Natural killer cell (primary cell): ENCODE measurements around the gene HSFX2. TPM values are rescaled to one million over a fixed set of nuclear protein-coding genes. Genes with fewer than 3 reads are reported as not detected.
A peak's percentile ranks its signal among the peaks of the same experiment; 100 is the strongest.
"Not testable (repeated sequence)": the region's sequence is repeated elsewhere in the genome, so short reads cannot be mapped to it uniquely, and the experiment has no call there.

Experiments
- ATAC-seq, 3 donors: fragments of 150-1000 bp in 2 of 3; fragments of 200-7000 bp in 1 of 3; cut with Tn5 transposase; 1 replicate in 1 of 3; 2 replicates in 2 of 3; pipeline ENCODE4 v1.10.0; 2021; ENCODE audit warnings: mild to moderate bottlenecking in 2 of 3, moderate library complexity in 2 of 3
- DNase-seq, 2 donors: peaks; one replicate each; pipeline versions ENCODE4 v3.0.0 to v3.0.0-alpha.2; 2013 to 2021; ENCODE audit warnings: mixed read lengths in 1 of 2
- H3K27ac ChIP-seq: one replicate; pipeline ENCODE4 v1.5.1; 2013; ENCODE audit warnings: mild to moderate bottlenecking, low read length
- H3K27me3 ChIP-seq: one replicate; pipeline ENCODE4 v1.6.1; 2013; ENCODE audit warnings: low read length; ENCODE audit not compliant: control insufficient read depth, insufficient read depth
- H3K36me3 ChIP-seq: one replicate; pipeline ENCODE4 v1.6.1; 2013; ENCODE audit warnings: low read length; ENCODE audit not compliant: control insufficient read depth, insufficient read depth
- H3K4me1 ChIP-seq: one replicate; pipeline ENCODE4 v1.6.1; 2013; ENCODE audit warnings: low read length; ENCODE audit not compliant: control insufficient read depth, insufficient read depth
- H3K4me3 ChIP-seq: one replicate; pipeline ENCODE4 v1.5.1; 2013; ENCODE audit warnings: low read length
- H3K9me3 ChIP-seq: one replicate; pipeline ENCODE4 v1.6.1; 2013; ENCODE audit warnings: low read length; ENCODE audit not compliant: control insufficient read depth, insufficient read depth
- H3K27ac Mint-ChIP-seq, 2 donors: one replicate each; pipeline ENCODE4 v1.8.0; 2022; ENCODE audit warnings: mild to moderate bottlenecking in 2 of 2, mixed read lengths in 2 of 2, moderate library complexity in 1 of 2
- H3K27me3 Mint-ChIP-seq, 2 donors: one replicate each; pipeline ENCODE4 v1.8.0; 2022; ENCODE audit warnings: low read depth in 2 of 2, mixed read lengths in 2 of 2
- H3K36me3 Mint-ChIP-seq: one replicate; pipeline ENCODE4 v1.8.0; 2022; ENCODE audit warnings: mixed read lengths
- H3K4me1 Mint-ChIP-seq, 2 donors: one replicate each; pipeline ENCODE4 v1.8.0; 2022; ENCODE audit warnings: mixed read lengths in 2 of 2
- H3K4me3 Mint-ChIP-seq: one replicate; pipeline ENCODE4 v1.8.0; 2022; ENCODE audit warnings: mild to moderate bottlenecking, moderate library complexity, mixed read lengths
- H3K9me3 Mint-ChIP-seq, 2 donors: one replicate each; pipeline ENCODE4 v1.8.0; 2022; ENCODE audit warnings: mixed read lengths in 2 of 2
- CTCF ChIP-seq: fragments of 200-600 bp; IDR thresholded peaks from one replicate; pipeline ENCODE4 v1.8.0; 2022; ENCODE audit warnings: antibody characterized with exemption
- WGBS: methylation state at CpG from one replicate; pipeline ENCODE4 v1.1.7; 2013; ENCODE audit warnings: missing lambda C conversion rate; ENCODE audit not compliant: insufficient coverage; 5-methylcytosine and 5-hydroxymethylcytosine counted together
- intact Hi-C: fragments of 100-400 bp; cut with micrococcal nuclease; formaldehyde crosslinking; loops from one replicate; pipeline ENCODE4 v1.14.2; 2022
- total RNA-seq, 4 donors: library from RNA; stranded (reverse); fragments of 120-200 nt in 1 of 4; gene quantifications; one replicate each; pipeline versions ENCODE4 v1.2.3 to v1.2.4, GENCODE V29; 2013 to 2022

The HSFX2 gene
- total RNA-seq, 3 donors from 2014 or later (not counting 1 experiment from before 2014, with no cell fraction given): 0.45 to 0.70 TPM; not detected in 1

GRCh38 chrX:149618871-149619270, 23.8 kb upstream of the HSFX2 start:
- Mint-ChIP-seq H3K27me3 (peaks cover 0 to 5% of the 10 kb centered on the region in 2 donors), H3K36me3 (no peaks in the 10 kb centered on the region), H3K4me1 (peaks cover 4 to 13% of the 10 kb centered on the region in 2 donors), H3K9me3 (no peaks in the 10 kb centered on the region), H3K27ac (no peak overlapping the region), H3K4me3 (no peak overlapping the region)
- no peak for TF ChIP-seq CTCF
- no peaks in the 10 kb centered on the region for H3K36me3 ChIP-seq
- ATAC-seq: no peak
- DNase-seq: no peak
- no peaks in the 10 kb centered on the region for H3K27me3 ChIP-seq
- no peak overlapping the region for H3K27ac ChIP-seq
- no peak overlapping the region for H3K4me3 ChIP-seq
- WGBS: no CpG with 5 or more reads among the region's 3 CpGs
- no peaks in the 10 kb centered on the region for H3K4me1 ChIP-seq
- intact Hi-C loops: no loop called here
- H3K9me3 ChIP-seq: no peaks in the 10 kb centered on the region

GRCh38 chrX:149611623-149612175, 16.6 kb upstream of the HSFX2 start:
- no peaks in the 10 kb centered on the region for H3K36me3 Mint-ChIP-seq
- intact Hi-C loops: no loop called here
- H3K4me1 Mint-ChIP-seq: peaks cover 13 to 16% of the 10 kb centered on the region in 2 donors
- no peak for TF ChIP-seq CTCF
- no peak for ATAC-seq
- H3K4me1 ChIP-seq: no peaks in the 10 kb centered on the region
- DNase-seq: no peak
- no peaks in the 10 kb centered on the region for H3K36me3 ChIP-seq
- no peak overlapping the region for H3K4me3 ChIP-seq
- H3K27ac ChIP-seq: no peak overlapping the region
- H3K9me3 Mint-ChIP-seq: no peaks in the 10 kb centered on the region
- no peaks in the 10 kb centered on the region for H3K27me3 ChIP-seq
- no CpG with 5 or more reads among the region's 1 CpG for WGBS
- H3K27me3 Mint-ChIP-seq: no peaks in the 10 kb centered on the region
- peak overlapping the region in 1 of 2 donors; percentile 73 for H3K27ac Mint-ChIP-seq
- H3K4me3 Mint-ChIP-seq: no peak overlapping the region
- no peaks in the 10 kb centered on the region for H3K9me3 ChIP-seq

GRCh38 chrX:149610511-149610910, 15.4 kb upstream of the HSFX2 start:
- Mint-ChIP-seq H3K27ac (no peak overlapping the region), H3K4me3 (no peak overlapping the region), H3K9me3 (no peaks in the 10 kb centered on the region), H3K36me3 (no peaks in the 10 kb centered on the region), H3K4me1 (peaks cover 16 to 18% of the 10 kb centered on the region in 2 donors), H3K27me3 (no peaks in the 10 kb centered on the region)
- Histone ChIP-seq H3K4me1 (no peaks in the 10 kb centered on the region), H3K4me3 (no peak overlapping the region), H3K9me3 (no peaks in the 10 kb centered on the region), H3K27me3 (no peaks in the 10 kb centered on the region), H3K27ac (no peak overlapping the region), H3K36me3 (no peaks in the 10 kb centered on the region)
- TF ChIP-seq CTCF: no peak
- WGBS: 84% methylated on average over 3 of the region's 5 CpGs
- intact Hi-C loops: no loop called here
- ATAC-seq (no peak), DNase-seq (no peak)

- H3K27me3 Mint-ChIP-seq: no peaks in the 10 kb centered on the region
- Histone ChIP-seq H3K4me3 (no peak overlapping the region), H3K27me3 (no peaks in the 10 kb centered on the region), H3K27ac (no peak overlapping the region), H3K36me3 (peaks cover 2% of the 10 kb centered on the region), H3K4me1 (no peaks in the 10 kb centered on the region), H3K9me3 (no peaks in the 10 kb centered on the region)
- H3K9me3 Mint-ChIP-seq: no peaks in the 10 kb centered on the region
- no peak overlapping the region for H3K4me3 Mint-ChIP-seq
- intact Hi-C loops: no loop called here
- peaks cover 10 to 26% of the 10 kb centered on the region in 2 donors for H3K4me1 Mint-ChIP-seq
- H3K36me3 Mint-ChIP-seq: no peaks in the 10 kb centered on the region
- no peak for TF ChIP-seq CTCF
- H3K27ac Mint-ChIP-seq: no peak overlapping the region
- ATAC-seq (no peak), DNase-seq (no peak)
These were observed 12.6 kb upstream of the HSFX2 start for GRCh38 chrX:149607699-149608098.

GRCh38 chrX:149605248-149605885, 10.3 kb upstream of the HSFX2 start:
- H3K4me3 Mint-ChIP-seq, H3K36me3 Mint-ChIP-seq, H3K27me3 ChIP-seq, DNase-seq, intact Hi-C loops, H3K27me3 Mint-ChIP-seq, H3K4me1 ChIP-seq, ATAC-seq, H3K36me3 ChIP-seq, H3K9me3 Mint-ChIP-seq, H3K27ac ChIP-seq, H3K4me3 ChIP-seq, H3K9me3 ChIP-seq: not testable (repeated sequence)
- peaks cover 4 to 17% of the 10 kb centered on the region in 2 donors for H3K4me1 Mint-ChIP-seq
- WGBS: 85% methylated on average over 5 of the region's 7 CpGs
- H3K27ac Mint-ChIP-seq: peak overlapping the region in 1 of 2 donors; percentile 66
